Smooth muscle cell (in vitro differentiated cells): ENCODE measurements around the gene DGCR2. TPM values are rescaled to one million over a fixed set of nuclear protein-coding genes. Genes with fewer than 3 reads are reported as not detected.

Experiments
- DNase-seq: peaks from one replicate; lab custom pipeline; 2025; ENCODE audit not compliant: unreplicated experiment; lab: John Stamatoyannopoulos, UW
- H2AFZ ChIP-seq: fragments of 200-600 bp; sonication (generic); 2 replicates; pipeline ENCODE4 v1.6.0; 2016; ENCODE audit warnings: antibody characterized with exemption, low read depth, mild to moderate bottlenecking
- H3F3A ChIP-seq: fragments of 200-600 bp; sonication (generic); 2 replicates; pipeline ENCODE4 v1.6.0; 2017; ENCODE audit warnings: antibody characterized with exemption, low read depth
- H3K27ac ChIP-seq: fragments of 200-600 bp; sonication (generic); 2 replicates; pipeline ENCODE4 v1.5.1; 2016; ENCODE audit warnings: low read depth, mild to moderate bottlenecking
- H3K27me3 ChIP-seq: fragments of 200-600 bp; sonication (generic); 2 replicates; pipeline ENCODE4 v1.6.1; 2016; ENCODE audit warnings: low read depth, mild to moderate bottlenecking
- H3K36me3 ChIP-seq: fragments of 200-600 bp; sonication (generic); 2 replicates; pipeline ENCODE4 v1.5.1; 2016; ENCODE audit warnings: low read depth
- H3K4me1 ChIP-seq: fragments of 200-600 bp; sonication (generic); 2 replicates; pipeline ENCODE4 v1.5.1; 2016; ENCODE audit warnings: low read depth
- H3K4me2 ChIP-seq: fragments of 200-600 bp; sonication (generic); 2 replicates; pipeline ENCODE4 v1.6.0; 2016; ENCODE audit warnings: mild to moderate bottlenecking
- H3K4me3 ChIP-seq: fragments of 200-600 bp; sonication (generic); 2 replicates; pipeline ENCODE4 v1.5.1; 2016; ENCODE audit warnings: mild to moderate bottlenecking
- H3K79me2 ChIP-seq: fragments of 200-600 bp; sonication (generic); 2 replicates; pipeline ENCODE4 v1.6.0; 2016; ENCODE audit warnings: low read depth, mild to moderate bottlenecking
- H3K9ac ChIP-seq: fragments of 200-600 bp; sonication (generic); 2 replicates; pipeline ENCODE4 v1.6.0; 2016; ENCODE audit warnings: low read depth
- H3K9me3 ChIP-seq: fragments of 200-600 bp; sonication (generic); replicated peaks from 2 replicates; pipeline ENCODE4 v1.5.1; 2016; ENCODE audit warnings: low read depth
- H4K20me1 ChIP-seq: fragments of 200-600 bp; sonication (generic); 2 replicates; pipeline ENCODE4 v1.6.0; 2016; ENCODE audit warnings: low read depth
- CTCF ChIP-seq: fragments of 200-600 bp; sonication (generic); IDR thresholded peaks from 2 replicates; pipeline ENCODE4 v1.5.1; 2017; ENCODE audit warnings: borderline replicate concordance, mild to moderate bottlenecking, antibody characterized with exemption; ENCODE audit not compliant: insufficient read depth, poor library complexity, severe bottlenecking
- WGBS: methylation state at CpG from one replicate; pipeline ENCODE4 v1.1.7; 2016; ENCODE audit warnings: low lambda C conversion rate; 5-methylcytosine and 5-hydroxymethylcytosine counted together
- polyA plus RNA-seq: library from polyadenylated mRNA; unstranded; fragments of >200 nt; fragmentation: Nextera tagmentation; extraction: Ambion mirVana; gene quantifications from 2 replicates; pipeline ENCODE4 v1.2.1, GENCODE V29; 2016
- total RNA-seq: library from RNA; depleted of rRNA; stranded (reverse); fragments of >200 nt; gene quantifications from 2 replicates; pipeline ENCODE4 v1.2.3, GENCODE V29; 2014

Gene DGCR2
- total and polyA plus RNA-seq, 2 experiments from 2014 or later: 46.7 to 53.2 TPM

- H3K4me2 ChIP-seq: no peak overlapping the region
- no peaks in the 10 kb centered on the region for H4K20me1 ChIP-seq
- 68% methylated on average over 2 of the region's 2 CpGs for WGBS
- H3K79me2 ChIP-seq: no peaks in the 10 kb centered on the region
- no peak for TF ChIP-seq CTCF
- no peak overlapping the region for H2AFZ ChIP-seq
- no peaks in the 10 kb centered on the region for H3K4me1 ChIP-seq
- H3K27me3 ChIP-seq: peaks cover 6% of the 10 kb centered on the region
- no peak overlapping the region for H3K4me3 ChIP-seq
- H3K36me3 ChIP-seq: no peaks in the 10 kb centered on the region
- H3K27ac ChIP-seq: no peak overlapping the region
- no peak for DNase-seq
- H3K9me3 ChIP-seq: no peaks in the 10 kb centered on the region
- H3F3A ChIP-seq: no peaks in the 10 kb centered on the region
- no peak overlapping the region for H3K9ac ChIP-seq
Observed at GRCh38 chr22:19011075-19011474, 111.1 kb downstream of the DGCR2 start.

- no peaks in the 10 kb centered on the region for H3K79me2 ChIP-seq
- WGBS: 90% methylated on average over 3 of the region's 3 CpGs
- H3K4me2 ChIP-seq: no peak overlapping the region
- no peak overlapping the region for H3K27ac ChIP-seq
- no peaks in the 10 kb centered on the region for H4K20me1 ChIP-seq
- no peak overlapping the region for H2AFZ ChIP-seq
- no peak overlapping the region for H3K9ac ChIP-seq
- no peaks in the 10 kb centered on the region for H3K9me3 ChIP-seq
- no peaks in the 10 kb centered on the region for H3K36me3 ChIP-seq
- TF ChIP-seq CTCF: no peak
- H3K27me3 ChIP-seq: peaks cover 15% of the 10 kb centered on the region
- no peak overlapping the region for H3K4me3 ChIP-seq
- no peak for DNase-seq
- H3K4me1 ChIP-seq: no peaks in the 10 kb centered on the region
- no peaks in the 10 kb centered on the region for H3F3A ChIP-seq
Observed at GRCh38 chr22:19005905-19006304, 116.3 kb downstream of the DGCR2 start.

GRCh38 chr22:19004471-19004870, 117.7 kb downstream of the DGCR2 start:
- Histone ChIP-seq H3K9me3 (no peaks in the 10 kb centered on the region), H4K20me1 (no peaks in the 10 kb centered on the region), H3K27me3 (peaks cover 15% of the 10 kb centered on the region), H3K4me3 (no peak overlapping the region), H3K4me1 (no peaks in the 10 kb centered on the region), H3K9ac (no peak overlapping the region), H3K79me2 (no peaks in the 10 kb centered on the region), H3F3A (no peaks in the 10 kb centered on the region), H3K36me3 (no peaks in the 10 kb centered on the region), H3K27ac (no peak overlapping the region), H2AFZ (no peak overlapping the region), H3K4me2 (no peak overlapping the region)
- no peak for DNase-seq
- 89% methylated on average over 4 of the region's 4 CpGs for WGBS
- TF ChIP-seq CTCF: no peak

- Histone ChIP-seq H3K27me3 (peaks cover 15% of the 10 kb centered on the region), H4K20me1 (no peaks in the 10 kb centered on the region), H3K9me3 (no peaks in the 10 kb centered on the region), H3K4me2 (no peak overlapping the region), H3K4me3 (no peak overlapping the region), H2AFZ (no peak overlapping the region), H3F3A (no peaks in the 10 kb centered on the region), H3K4me1 (no peaks in the 10 kb centered on the region), H3K9ac (no peak overlapping the region), H3K79me2 (no peaks in the 10 kb centered on the region), H3K27ac (no peak overlapping the region), H3K36me3 (no peaks in the 10 kb centered on the region)
- TF ChIP-seq CTCF: no peak
- no peak for DNase-seq
Observed at GRCh38 chr22:19003508-19003907, 118.7 kb downstream of the DGCR2 start.
